Stimulated activated CD8-positive, alpha-beta memory T cell treated with anti-CD3 and anti-CD28 coated beads, Interleukin-4, amount 100 ng/mL, for 1 hour (primary cell): ENCODE results near the gene DHCR7.

Source experiments
- DNase-seq, 2 donors: peaks; one replicate each; pipeline ENCODE4 v3.0.0-alpha.2; 2020; ENCODE audit warnings: low read depth in 2 of 2, low spot score in 1 of 2

Gene DHCR7

GRCh38 chr11:71458146-71459070 lies 10.2 kb upstream of the DHCR7 start:
- DNase-seq, result no peak

- no peak for DNase-seq
Measured at GRCh38 chr11:71456831-71457230, 8.6 kb upstream of the DHCR7 start.

GRCh38 chr11:71456294-71456693 lies 8.1 kb upstream of the DHCR7 start:
- no peak for DNase-seq

- DNase-seq, result no peak
Measured at GRCh38 chr11:71454470-71455113, 6.4 kb upstream of the DHCR7 start.

GRCh38 chr11:71453918-71454304 lies 5.7 kb upstream of the DHCR7 start:
- no peak for DNase-seq

GRCh38 chr11:71453037-71453917 lies 5.1 kb upstream of the DHCR7 start, which contains the start of gene NADSYN1:
TSS of gene NADSYN1 (plus strand) at chr11:71453203. CDS start at chr11:71453297, 94 bp downstream.
- DNase-seq, result peak; percentile 83 to 92

- DNase-seq, result peak; percentile 9 to 39
Measured at GRCh38 chr11:71452199-71453036, 4.2 kb upstream of the DHCR7 start.

- no peak for DNase-seq
Measured at GRCh38 chr11:71451596-71452198, 3.5 kb upstream of the DHCR7 start.

- DNase-seq, result no peak
Measured at GRCh38 chr11:71450939-71451338, 2.7 kb upstream of the DHCR7 start.

GRCh38 chr11:71450507-71450906 lies 2.3 kb upstream of the DHCR7 start:
- no peak for DNase-seq

- no peak for DNase-seq
Measured at GRCh38 chr11:71449596-71449995, 1.4 kb upstream of the DHCR7 start.

GRCh38 chr11:71447791-71448256 lies 369 bp downstream of the DHCR7 start:
- no peak for DNase-seq

GRCh38 chr11:71446942-71447688 lies 1.1 kb downstream of the DHCR7 start:
- DNase-seq, result no peak

GRCh38 chr11:71446150-71446549 lies 2.0 kb downstream of the DHCR7 start:
- DNase-seq, result no peak

- DNase-seq, result no peak
Measured at GRCh38 chr11:71444811-71445210, 3.4 kb downstream of the DHCR7 start.

- no peak for DNase-seq
Measured at GRCh38 chr11:71443736-71444445, 4.3 kb downstream of the DHCR7 start.

- no peak for DNase-seq
Measured at GRCh38 chr11:71442880-71443279, 5.3 kb downstream of the DHCR7 start.

GRCh38 chr11:71442123-71442522 lies 6.1 kb downstream of the DHCR7 start:
- no peak for DNase-seq

GRCh38 chr11:71441251-71441650 lies 6.9 kb downstream of the DHCR7 start:
- no peak for DNase-seq
